Panc1 (cell line): ENCODE data around the gene PNLIPRP2. TPM values are rescaled to one million over a fixed set of nuclear protein-coding genes. Genes with fewer than 3 reads are reported as not detected.

Experiments
- ATAC-seq: fragments of 200-7000 bp; cut with Tn5 transposase; 2 replicates; pipeline ENCODE4 v1.9.1; 2020; ENCODE audit warnings: mild to moderate bottlenecking, moderate library complexity
- BruUV-seq: library from RNA; stranded (reverse); fragments of 400-500 nt; replicated peaks from 2 replicates; lab custom pipeline; 2021; lab: Mats Ljungman, UMichigan
- CTCF ChIA-PET: fragments of 300-600 bp; sonication (Branson Sonifier 250); formaldehyde crosslinking; loops from one replicate; lab custom pipeline; 2022; ENCODE audit warnings: antibody characterized with exemption; lab: Charles Lee
- POLR2A ChIA-PET: fragments of 300-600 bp; sonication (Branson Sonifier 250); formaldehyde crosslinking; loops from one replicate; lab custom pipeline; 2022; ENCODE audit warnings: antibody characterized with exemption; lab: Charles Lee
- DNase-seq: peaks from one replicate; pipeline ENCODE4 v3.0.0-alpha.2; 2010; ENCODE audit warnings: low read depth, low spot score
- H3K27ac ChIP-seq: 2 replicates; pipeline ENCODE4 v1.5.1; 2011; ENCODE audit warnings: mild to moderate bottlenecking, low read length, inconsistent platforms
- H3K27me3 ChIP-seq: fragments of 200-500 bp; sonication (Bioruptor generic); 2 replicates; pipeline ENCODE4 v1.6.0; 2014; ENCODE audit warnings: low read length, inconsistent platforms; ENCODE audit not compliant: control insufficient read depth, insufficient read depth
- H3K36me3 ChIP-seq: fragments of 200-500 bp; sonication (Bioruptor generic); 2 replicates; pipeline ENCODE4 v1.5.1; 2014; ENCODE audit warnings: inconsistent platforms, mild to moderate bottlenecking, low read length, moderate library complexity; ENCODE audit not compliant: control insufficient read depth, insufficient read depth
- H3K4me1 ChIP-seq: 2 replicates; pipeline ENCODE4 v1.5.1; 2011; ENCODE audit warnings: inconsistent platforms, mild to moderate bottlenecking, low read length, moderate library complexity; ENCODE audit not compliant: control insufficient read depth, insufficient read depth
- H3K4me3 ChIP-seq, 2 experiments: 2 replicates each; pipeline ENCODE4 v1.5.1; 2011 to 2012; ENCODE audit warnings: low read depth in 2 of 2, low read length in 2 of 2, mild to moderate bottlenecking in 2 of 2, inconsistent platforms in 1 of 2, moderate library complexity in 1 of 2
- H3K9me3 ChIP-seq: fragments of 200-500 bp; sonication (Bioruptor generic); 2 replicates; pipeline ENCODE4 v1.5.1; 2014; ENCODE audit warnings: low read depth, mild to moderate bottlenecking, inconsistent platforms, low read length, moderate library complexity; ENCODE audit not compliant: control insufficient read depth, insufficient read depth
- CTCF ChIP-seq: fragments of 450-650 bp; IDR thresholded peaks from 2 replicates; pipeline ENCODE4 v1.5.1; 2017; ENCODE audit warnings: mild to moderate bottlenecking
- POLR2AphosphoS5 ChIP-seq: IDR thresholded peaks from 2 replicates; pipeline ENCODE4 v1.6.1; 2012; ENCODE audit warnings: mild to moderate bottlenecking, low read depth, low read length, moderate library complexity
- REST ChIP-seq, 2 experiments: IDR thresholded peaks; 2 replicates each; pipeline ENCODE4 v1.6.1; 2011 to 2012; ENCODE audit warnings: low read depth in 2 of 2, control low read depth in 1 of 2, low read length in 1 of 2, mild to moderate bottlenecking in 1 of 2, moderate library complexity in 1 of 2; ENCODE audit not compliant: insufficient read depth in 1 of 2
- SIN3A ChIP-seq: IDR thresholded peaks from 2 replicates; pipeline ENCODE4 v1.6.1; 2012; ENCODE audit warnings: low read depth, mild to moderate bottlenecking, low read length, moderate library complexity, borderline replicate concordance; ENCODE audit not compliant: insufficient read depth
- TCF7L2 ChIP-seq: IDR thresholded peaks from 2 replicates; pipeline ENCODE4 v1.6.1; 2011; ENCODE audit warnings: mild to moderate bottlenecking, low read depth, low read length, inconsistent platforms
- in situ Hi-C: cut with HindIII; loops from 2 replicates; pipeline ENCODE4 v1.10.0; 2016; ENCODE audit warnings: low sequenced_read_pairs, low pct_unique_long_range_greater_than_20kb
- intact Hi-C: fragments of 100-400 bp; cut with micrococcal nuclease; formaldehyde crosslinking; loops from one replicate; pipeline ENCODE4 v1.10.0; 2022; ENCODE audit not compliant: unreplicated experiment
- total RNA-seq: library from RNA; stranded (reverse); gene quantifications from one replicate; pipeline ENCODE4 v1.2.1, GENCODE V29; 2021; ENCODE audit not compliant: unreplicated experiment

PNLIPRP2 gene
- total RNA-seq, 1 experiment from 2014 or later, result 0.72 TPM

- intact Hi-C loops, result no loop called here
- no peak for TF ChIP-seq REST (IDR thresholded peaks at IDR 0.05; ENCODE audit: insufficient read depth in 1 of 2, low read depth in 2 of 2, low read length in 1 of 2)
- TF ChIP-seq CTCF, result no peak
- TF ChIP-seq TCF7L2, result no peak
- TF ChIP-seq POLR2AphosphoS5, result no peak
- no peak for TF ChIP-seq SIN3A
- CTCF ChIA-PET, result interaction anchor here (0.6 kb wide), 1 partner anchor 168 kb away, joined by 7 read pairs; no protein-coding TSS in a partner anchor
- in situ Hi-C loops, result no loop called here
- Histone ChIP-seq H3K36me3 (no peaks in the 10 kb centered on the region), H3K27me3 (no peaks in the 10 kb centered on the region), H3K4me3 (no peak overlapping the region), H3K27ac (no peak overlapping the region), H3K9me3 (no peaks in the 10 kb centered on the region), H3K4me1 (no peaks in the 10 kb centered on the region)
- no peak for DNase-seq
- BruUV-seq, result no TSS peak
- POLR2A ChIA-PET, result no interaction called here
- ATAC-seq, result no peak
Observed at GRCh38 chr10:116587878-116588591, 32.7 kb upstream of the PNLIPRP2 start.

GRCh38 chr10:116588995-116589394 lies 31.8 kb upstream of the PNLIPRP2 start:
- intact Hi-C loops, result no loop called here
- Histone ChIP-seq H3K27ac (no peak overlapping the region), H3K36me3 (no peaks in the 10 kb centered on the region), H3K27me3 (no peaks in the 10 kb centered on the region), H3K4me1 (no peaks in the 10 kb centered on the region), H3K9me3 (no peaks in the 10 kb centered on the region), H3K4me3 (no peak overlapping the region)
- no TSS peak for BruUV-seq
- CTCF ChIA-PET, result no interaction called here
- TF ChIP-seq SIN3A (no peak), TCF7L2 (no peak), POLR2AphosphoS5 (no peak), REST (IDR thresholded peaks at IDR 0.05; ENCODE audit: insufficient read depth in 1 of 2, low read depth in 2 of 2, low read length in 1 of 2) (no peak), CTCF (no peak)
- DNase-seq (no peak), ATAC-seq (no peak)
- in situ Hi-C loops, result no loop called here
- POLR2A ChIA-PET, result no interaction called here
